ENCODE measurements around the gene B2M. TPM values are rescaled to one million over a fixed set of nuclear protein-coding genes. Genes with fewer than 3 reads are reported as not detected.

The B2M gene
- total RNA-seq, 1 donor from 2014 or later = 21.5 TPM

DNA sequence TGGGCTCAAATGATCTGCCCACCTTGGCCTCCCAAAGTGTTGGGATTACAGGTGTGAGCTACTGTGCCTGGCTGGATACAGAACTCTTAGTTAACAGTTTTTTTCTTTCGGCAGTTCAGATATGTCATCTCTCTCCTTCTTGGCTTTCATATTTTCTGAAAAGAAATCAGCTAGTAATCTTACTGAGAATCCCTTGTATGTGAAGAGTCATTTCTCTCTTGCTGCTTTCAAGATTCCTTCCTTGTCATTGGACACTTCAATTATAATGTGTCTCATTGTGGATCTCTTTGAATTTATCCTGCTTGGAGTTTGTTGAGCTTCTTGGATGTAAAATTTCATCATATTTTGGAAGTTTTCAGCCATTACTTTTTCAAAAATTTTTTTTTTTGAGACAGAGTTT, 42.0 kb downstream of the B2M start:
- no peak for DNase-seq
- Mint-ChIP-seq H3K9me3 (ENCODE audit: unreplicated experiment) (peaks cover 4% of the 10 kb centered on the region), H3K4me3 (ENCODE audit: unreplicated experiment) (no peak overlapping the region), H3K27me3 (ENCODE audit: unreplicated experiment) (no peaks in the 10 kb centered on the region), H3K4me1 (ENCODE audit: low read depth, unreplicated experiment) (no peaks in the 10 kb centered on the region), H3K36me3 (ENCODE audit: unreplicated experiment) (peaks cover 6% of the 10 kb centered on the region), H3K27ac (ENCODE audit: unreplicated experiment) (no peak overlapping the region)
- TF ChIP-seq, protein P1, sequence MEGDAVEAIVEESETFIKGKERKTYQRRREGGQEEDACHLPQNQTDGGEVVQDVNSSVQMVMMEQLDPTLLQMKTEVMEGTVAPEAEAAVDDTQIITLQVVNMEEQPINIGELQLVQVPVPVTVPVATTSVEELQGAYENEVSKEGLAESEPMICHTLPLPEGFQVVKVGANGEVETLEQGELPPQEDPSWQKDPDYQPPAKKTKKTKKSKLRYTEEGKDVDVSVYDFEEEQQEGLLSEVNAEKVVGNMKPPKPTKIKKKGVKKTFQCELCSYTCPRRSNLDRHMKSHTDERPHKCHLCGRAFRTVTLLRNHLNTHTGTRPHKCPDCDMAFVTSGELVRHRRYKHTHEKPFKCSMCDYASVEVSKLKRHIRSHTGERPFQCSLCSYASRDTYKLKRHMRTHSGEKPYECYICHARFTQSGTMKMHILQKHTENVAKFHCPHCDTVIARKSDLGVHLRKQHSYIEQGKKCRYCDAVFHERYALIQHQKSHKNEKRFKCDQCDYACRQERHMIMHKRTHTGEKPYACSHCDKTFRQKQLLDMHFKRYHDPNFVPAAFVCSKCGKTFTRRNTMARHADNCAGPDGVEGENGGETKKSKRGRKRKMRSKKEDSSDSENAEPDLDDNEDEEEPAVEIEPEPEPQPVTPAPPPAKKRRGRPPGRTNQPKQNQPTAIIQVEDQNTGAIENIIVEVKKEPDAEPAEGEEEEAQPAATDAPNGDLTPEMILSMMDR (IDR thresholded peaks at IDR 0.05; ENCODE audit: partially characterized antibody, unreplicated experiment) = no peak

DNA sequence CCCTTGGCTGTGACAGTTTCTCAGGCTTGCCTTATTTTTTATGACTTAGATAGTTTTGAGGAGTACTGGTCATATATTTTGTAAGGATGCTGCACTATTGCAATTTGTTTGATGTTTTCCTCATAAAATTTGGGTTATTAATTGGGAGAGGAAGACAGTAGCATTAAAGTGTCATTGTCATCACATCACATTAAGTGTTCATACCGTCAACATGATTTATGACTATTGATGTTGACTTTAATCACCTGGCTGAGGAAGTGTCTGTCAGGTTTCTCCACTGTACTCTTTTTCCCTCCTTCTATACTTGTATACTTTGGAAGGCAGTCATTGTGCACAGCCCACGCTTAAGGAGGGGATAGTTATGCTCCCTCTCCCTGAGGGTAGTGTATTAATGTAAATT, 51.9 kb downstream of the B2M start:
- no peaks in the 10 kb centered on the region for H3K27me3 Mint-ChIP-seq (ENCODE audit: unreplicated experiment)
- H3K4me1 Mint-ChIP-seq (ENCODE audit: low read depth, unreplicated experiment) = no peaks in the 10 kb centered on the region
- no peaks in the 10 kb centered on the region for H3K9me3 Mint-ChIP-seq (ENCODE audit: unreplicated experiment)
- DNase-seq = no peak
- no peak overlapping the region for H3K4me3 Mint-ChIP-seq (ENCODE audit: unreplicated experiment)
- TF ChIP-seq, protein P1 (IDR thresholded peaks at IDR 0.05; ENCODE audit: partially characterized antibody, unreplicated experiment) = no peak
- no peaks in the 10 kb centered on the region for H3K36me3 Mint-ChIP-seq (ENCODE audit: unreplicated experiment)
- H3K27ac Mint-ChIP-seq (ENCODE audit: unreplicated experiment) = no peak overlapping the region

DNA sequence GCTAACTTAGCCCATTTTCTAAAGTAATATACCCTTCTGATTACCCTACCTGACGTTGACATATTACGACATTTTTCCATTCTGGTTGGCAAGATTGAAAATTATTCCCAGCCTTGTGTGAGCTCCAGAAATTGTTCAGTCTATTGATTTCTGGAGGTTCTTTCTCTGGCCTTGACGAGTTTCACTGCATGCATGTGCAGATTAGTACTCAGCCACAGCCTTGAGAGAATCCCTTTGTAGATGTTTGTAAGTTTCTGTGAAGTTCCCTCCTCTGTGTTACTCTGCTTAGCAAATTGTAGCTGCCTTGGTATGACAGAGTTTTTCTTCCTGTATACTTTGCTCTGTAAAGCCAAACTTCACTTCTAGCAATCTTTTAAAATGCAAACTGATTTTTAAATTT, 52.5 kb downstream of the B2M start:
- Mint-ChIP-seq H3K4me3 (ENCODE audit: unreplicated experiment) (no peak overlapping the region), H3K27me3 (ENCODE audit: unreplicated experiment) (no peaks in the 10 kb centered on the region), H3K4me1 (ENCODE audit: low read depth, unreplicated experiment) (no peaks in the 10 kb centered on the region), H3K36me3 (ENCODE audit: unreplicated experiment) (no peaks in the 10 kb centered on the region), H3K27ac (ENCODE audit: unreplicated experiment) (no peak overlapping the region), H3K9me3 (ENCODE audit: unreplicated experiment) (no peaks in the 10 kb centered on the region)
- TF ChIP-seq, protein P1 (IDR thresholded peaks at IDR 0.05; ENCODE audit: partially characterized antibody, unreplicated experiment) = no peak
- DNase-seq = no peak

DNA sequence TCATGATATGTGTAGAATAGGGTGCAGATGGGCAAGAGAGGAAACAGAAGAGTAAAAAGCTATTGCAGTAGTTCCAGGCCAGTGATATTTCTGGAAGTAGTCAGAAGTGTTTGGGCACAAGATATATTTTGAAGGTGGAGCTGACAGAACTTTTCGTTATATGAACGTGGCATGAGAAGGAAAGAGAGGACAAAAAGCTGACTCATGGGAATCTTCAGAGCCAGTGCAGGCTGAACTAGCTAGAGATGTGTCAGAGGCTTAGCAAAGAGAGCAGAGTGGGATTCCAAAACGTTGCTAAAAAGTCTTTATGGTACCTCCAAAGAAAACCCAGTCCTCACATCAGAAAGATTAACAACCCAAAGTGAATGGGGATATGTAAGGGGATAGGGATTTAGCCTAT, 53.7 kb downstream of the B2M start:
- Mint-ChIP-seq H3K4me1 (ENCODE audit: low read depth, unreplicated experiment) (no peaks in the 10 kb centered on the region), H3K27me3 (ENCODE audit: unreplicated experiment) (no peaks in the 10 kb centered on the region), H3K4me3 (ENCODE audit: unreplicated experiment) (no peak overlapping the region), H3K27ac (ENCODE audit: unreplicated experiment) (no peak overlapping the region), H3K36me3 (ENCODE audit: unreplicated experiment) (peaks cover 2% of the 10 kb centered on the region), H3K9me3 (ENCODE audit: unreplicated experiment) (no peaks in the 10 kb centered on the region)
- no peak for DNase-seq
- TF ChIP-seq, protein P1 (IDR thresholded peaks at IDR 0.05; ENCODE audit: partially characterized antibody, unreplicated experiment) = no peak

Other genes starting within 250 kb of the B2M start
- gene EIF3J, start 174.4 kb upstream of the B2M start, total RNA-seq (ENCODE audit: unreplicated experiment) = 59.5 TPM
- gene SPG11, start 47.9 kb upstream of the B2M start, total RNA-seq (ENCODE audit: unreplicated experiment) = 59.2 TPM
- not detected for gene PATL2, start 194 bp upstream of the B2M start, total RNA-seq (ENCODE audit: unreplicated experiment)
- 22.8 TPM for gene TRIM69, start 25.0 kb downstream of the B2M start, total RNA-seq (ENCODE audit: unreplicated experiment)
- gene TERB2, start 245.2 kb downstream of the B2M start, total RNA-seq (ENCODE audit: unreplicated experiment) = not detected

Data from glutamatergic neuron (in vitro differentiated cells).